OCI-LY3 (cell line): Measurements from ENCODE around the gene CHD3.

ENCODE experiments used
- EZH2phosphoT487 ChIP-seq: fragments of 200-600 bp; shearing (Covaris generic); IDR thresholded peaks from 2 replicates; pipeline ENCODE4 v1.6.1; 2018; ENCODE audit warnings: antibody characterized with exemption, mixed run types, low read depth
- TF ChIP-seq, protein P1 (sequence below): fragments of 200-600, 300-600 bp; sonication (generic); IDR thresholded peaks from 2 replicates; pipeline ENCODE4 v1.5.1; 2014; ENCODE audit warnings: antibody characterized with exemption, low read length, low read depth

DNA sequence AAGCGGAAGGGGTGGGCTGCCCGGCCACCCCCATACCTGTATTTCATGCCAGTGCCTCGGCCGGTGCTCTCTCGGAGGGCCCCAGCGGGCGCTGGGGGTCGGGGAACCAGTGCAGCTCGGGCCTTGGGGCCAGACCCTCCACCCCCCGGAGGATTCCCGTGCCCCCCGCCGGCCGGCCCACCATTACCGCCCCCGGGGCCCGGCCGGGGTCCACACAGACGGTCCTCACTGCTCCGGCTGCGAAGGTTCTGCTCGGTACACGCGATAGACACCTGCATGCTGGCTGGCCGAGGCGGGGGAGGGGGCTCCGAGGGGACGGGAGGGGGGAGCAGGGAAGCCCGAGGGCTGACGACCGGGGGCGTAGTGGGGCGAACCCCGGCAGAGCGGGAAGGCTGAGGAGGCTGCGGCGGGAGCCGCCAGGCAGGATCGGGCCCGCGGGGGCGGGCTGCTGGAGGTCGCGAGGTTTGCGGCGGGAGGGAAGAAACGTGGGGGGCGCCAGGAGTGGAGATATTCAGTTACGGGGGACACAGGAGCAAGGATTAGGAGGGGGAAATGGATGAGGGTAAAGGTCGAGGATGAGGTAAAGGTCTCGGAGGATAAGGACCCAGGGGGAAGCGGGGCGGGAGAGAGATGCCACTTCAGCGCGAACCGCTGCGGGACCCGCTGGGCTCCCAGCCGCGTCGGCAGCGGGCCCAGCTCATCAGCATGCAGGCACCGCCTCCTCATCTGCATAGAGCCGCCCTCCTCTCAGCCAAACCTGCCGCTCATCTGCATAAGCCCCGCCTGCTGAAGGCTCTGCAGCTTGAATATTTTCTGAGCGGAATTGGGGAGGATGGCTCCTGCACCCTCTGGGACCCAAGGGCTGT, 40.8 kb downstream of the CHD3 start, which contains the start of gene KCNAB3:
- TF ChIP-seq, protein P1, sequence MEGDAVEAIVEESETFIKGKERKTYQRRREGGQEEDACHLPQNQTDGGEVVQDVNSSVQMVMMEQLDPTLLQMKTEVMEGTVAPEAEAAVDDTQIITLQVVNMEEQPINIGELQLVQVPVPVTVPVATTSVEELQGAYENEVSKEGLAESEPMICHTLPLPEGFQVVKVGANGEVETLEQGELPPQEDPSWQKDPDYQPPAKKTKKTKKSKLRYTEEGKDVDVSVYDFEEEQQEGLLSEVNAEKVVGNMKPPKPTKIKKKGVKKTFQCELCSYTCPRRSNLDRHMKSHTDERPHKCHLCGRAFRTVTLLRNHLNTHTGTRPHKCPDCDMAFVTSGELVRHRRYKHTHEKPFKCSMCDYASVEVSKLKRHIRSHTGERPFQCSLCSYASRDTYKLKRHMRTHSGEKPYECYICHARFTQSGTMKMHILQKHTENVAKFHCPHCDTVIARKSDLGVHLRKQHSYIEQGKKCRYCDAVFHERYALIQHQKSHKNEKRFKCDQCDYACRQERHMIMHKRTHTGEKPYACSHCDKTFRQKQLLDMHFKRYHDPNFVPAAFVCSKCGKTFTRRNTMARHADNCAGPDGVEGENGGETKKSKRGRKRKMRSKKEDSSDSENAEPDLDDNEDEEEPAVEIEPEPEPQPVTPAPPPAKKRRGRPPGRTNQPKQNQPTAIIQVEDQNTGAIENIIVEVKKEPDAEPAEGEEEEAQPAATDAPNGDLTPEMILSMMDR, result no peak
- TF ChIP-seq EZH2phosphoT487, result no peak
